Measurements from ENCODE around the gene TMEM179. TPM values are rescaled to one million over a fixed set of nuclear protein-coding genes. Genes with fewer than 3 reads are reported as not detected.

Gene TMEM179
- total RNA-seq, 1 experiment from 2014 or later, result 11.4 TPM

GRCh38 chr14:104638190-104638589 is 33.6 kb upstream of the TMEM179 start:
- Histone ChIP-seq H3K79me1 (ENCODE audit: insufficient read depth, low read depth, low read length, poor library complexity, severe bottlenecking) (no peaks in the 10 kb centered on the region), H3K4ac (ENCODE audit: low read depth, low read length) (no peak overlapping the region), H2BK15ac (ENCODE audit: low read depth, low read length) (no peak overlapping the region), H4K91ac (ENCODE audit: insufficient read length, low read depth, low read length) (no peak overlapping the region), H4K8ac (replicated peaks; ENCODE audit: insufficient read length, low read depth, low read length) (no peak overlapping the region), H3K9ac (ENCODE audit: extremely low read depth, insufficient read length, low read length) (no peak overlapping the region), H2BK120ac (ENCODE audit: low read depth, low read length, poor library complexity, severe bottlenecking) (no peak overlapping the region), H4K5ac (ENCODE audit: insufficient read length, low read depth, low read length) (no peak overlapping the region), H2BK12ac (ENCODE audit: insufficient read length, low read depth, low read length) (no peak overlapping the region), H3T11ph (ENCODE audit: low read length) (no peak overlapping the region), H3K23ac (ENCODE audit: insufficient read length, low read depth, low read length) (no peak overlapping the region), H3K9me3 (ENCODE audit: control insufficient read depth, low read depth, low read length) (no peaks in the 10 kb centered on the region), H3K27me3 (ENCODE audit: insufficient read depth, low read length) (no peaks in the 10 kb centered on the region), H2BK5ac (ENCODE audit: insufficient read length, low read length) (no peak overlapping the region), H2BK20ac (ENCODE audit: low read depth, low read length, poor library complexity, severe bottlenecking) (no peak overlapping the region), H2AK5ac (ENCODE audit: insufficient read length, low read length) (no peak overlapping the region), H4K20me1 (ENCODE audit: control insufficient read depth, insufficient read depth, insufficient read length) (no peaks in the 10 kb centered on the region), H3K4me2 (ENCODE audit: insufficient read depth, insufficient read length, low read length) (no peak overlapping the region), H3K23me2 (ENCODE audit: insufficient read length, low read depth, low read length, poor library complexity, severe bottlenecking) (no peaks in the 10 kb centered on the region), H3K79me2 (ENCODE audit: insufficient read depth, low read length) (no peaks in the 10 kb centered on the region), H3K4me1 (ENCODE audit: insufficient read depth, low read length) (no peaks in the 10 kb centered on the region), H3K18ac (ENCODE audit: insufficient read length, low read depth, low read length) (no peak overlapping the region), H3K14ac (ENCODE audit: insufficient read depth, low read length) (no peak overlapping the region), H3K27ac (ENCODE audit: insufficient read length, low read depth, low read length) (no peak overlapping the region), H3K56ac (ENCODE audit: insufficient read length, low read depth, low read length) (no peak overlapping the region), H2AFZ (ENCODE audit: low read length) (no peak overlapping the region)
- H3K27me3 Mint-ChIP-seq (ENCODE audit: low read depth), result peaks cover 18% of the 10 kb centered on the region
- peaks cover 0 to 8% of the 10 kb centered on the region in 2 experiments; a peak in 2 of 4 replicates for H3K4me1 Mint-ChIP-seq
- DNase-seq, result no peak
- no peak overlapping the region for H3K4me3 Mint-ChIP-seq
- H3K36me3 Mint-ChIP-seq (ENCODE audit: insufficient read depth in 1 of 3, low read depth in 3 of 3), result no peaks in the 10 kb centered on the region
- TF ChIP-seq, protein P1, sequence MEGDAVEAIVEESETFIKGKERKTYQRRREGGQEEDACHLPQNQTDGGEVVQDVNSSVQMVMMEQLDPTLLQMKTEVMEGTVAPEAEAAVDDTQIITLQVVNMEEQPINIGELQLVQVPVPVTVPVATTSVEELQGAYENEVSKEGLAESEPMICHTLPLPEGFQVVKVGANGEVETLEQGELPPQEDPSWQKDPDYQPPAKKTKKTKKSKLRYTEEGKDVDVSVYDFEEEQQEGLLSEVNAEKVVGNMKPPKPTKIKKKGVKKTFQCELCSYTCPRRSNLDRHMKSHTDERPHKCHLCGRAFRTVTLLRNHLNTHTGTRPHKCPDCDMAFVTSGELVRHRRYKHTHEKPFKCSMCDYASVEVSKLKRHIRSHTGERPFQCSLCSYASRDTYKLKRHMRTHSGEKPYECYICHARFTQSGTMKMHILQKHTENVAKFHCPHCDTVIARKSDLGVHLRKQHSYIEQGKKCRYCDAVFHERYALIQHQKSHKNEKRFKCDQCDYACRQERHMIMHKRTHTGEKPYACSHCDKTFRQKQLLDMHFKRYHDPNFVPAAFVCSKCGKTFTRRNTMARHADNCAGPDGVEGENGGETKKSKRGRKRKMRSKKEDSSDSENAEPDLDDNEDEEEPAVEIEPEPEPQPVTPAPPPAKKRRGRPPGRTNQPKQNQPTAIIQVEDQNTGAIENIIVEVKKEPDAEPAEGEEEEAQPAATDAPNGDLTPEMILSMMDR (conservative IDR thresholded peaks at IDR 0.05), result no peak
- H3K27ac Mint-ChIP-seq, result no peak overlapping the region; a peak in 1 of 7 replicates
- WGBS (ENCODE audit: extremely low coverage, insufficient read length, low lambda C conversion rate), result no CpG with 5 or more reads among the region's 12 CpGs
- no peaks in the 10 kb centered on the region for H3K9me3 Mint-ChIP-seq

Data from H9 (cell line).